H1 (cell line): ENCODE measurements around the gene LRCH3. TPM values are rescaled to one million over a fixed set of nuclear protein-coding genes. Genes with fewer than 3 reads are reported as not detected.

ENCODE experiments used
- BCL11A ChIP-seq, 2 experiments: IDR thresholded peaks; one replicate each; pipeline ENCODE4 v1.6.1; 2011; ENCODE audit warnings: low read depth in 2 of 2, low read length in 2 of 2, mild to moderate bottlenecking in 2 of 2
- CEBPB ChIP-seq: IDR thresholded peaks from 2 replicates; pipeline ENCODE4 v1.6.1; 2012; ENCODE audit warnings: low read depth, low read length
- CHD7 ChIP-seq: fragments of 300-600 bp; sonication (generic); IDR thresholded peaks from 2 replicates; pipeline ENCODE4 v1.7.1; 2012; ENCODE audit warnings: low read length, moderate library complexity, mild to moderate bottlenecking, inconsistent platforms; ENCODE audit not compliant: insufficient replicate concordance
- EGR1 ChIP-seq: IDR thresholded peaks from 2 replicates; pipeline ENCODE4 v1.6.1; 2011; ENCODE audit warnings: low read depth, low read length, borderline replicate concordance
- MAFK ChIP-seq: IDR thresholded peaks from 2 replicates; pipeline ENCODE4 v1.6.1; 2012; ENCODE audit warnings: low read depth, mild to moderate bottlenecking, improper control_type of control experiment, low read length
- POLR2A ChIP-seq, 2 experiments: IDR thresholded peaks; 1 replicate in 1 of 2; 2 replicates in 1 of 2; pipeline ENCODE4 v1.6.1; 2011; ENCODE audit warnings: low read depth in 2 of 2, low read length in 2 of 2, mild to moderate bottlenecking in 2 of 2; ENCODE audit errors: control extremely low read depth in 1 of 2
- RAD21 ChIP-seq, 2 experiments: IDR thresholded peaks in 1 of 2; conservative IDR thresholded peaks in 1 of 2; 2 replicates each; pipeline ENCODE4 v1.6.1; 2011; ENCODE audit warnings: low read depth in 2 of 2, low read length in 2 of 2, improper control_type of control experiment in 1 of 2, inconsistent platforms in 1 of 2, mild to moderate bottlenecking in 1 of 2, moderate library complexity in 1 of 2
- RNF2 ChIP-seq: fragments of 200-900, 300-1000 bp; sonication (generic); IDR thresholded peaks from 2 replicates; pipeline ENCODE4 v1.7.1; 2016; ENCODE audit warnings: borderline replicate concordance, low read depth, mild to moderate bottlenecking, antibody characterized with exemption, low read length; ENCODE audit not compliant: poor library complexity, severe bottlenecking; ENCODE audit errors: missing control alignments
- SP2 ChIP-seq: IDR thresholded peaks from 2 replicates; pipeline ENCODE4 v1.6.1; 2012; ENCODE audit warnings: mild to moderate bottlenecking, low read length, inconsistent platforms
- TCF12 ChIP-seq: IDR thresholded peaks from 2 replicates; pipeline ENCODE4 v1.6.1; 2011; ENCODE audit warnings: low read depth, mild to moderate bottlenecking, low read length
- USF2 ChIP-seq: IDR thresholded peaks from 2 replicates; pipeline ENCODE4 v1.6.1; 2011; ENCODE audit warnings: low read length, improper control_type of control experiment
- polyA plus RNA-seq, 7 experiments: library from polyadenylated mRNA; depleted of rRNA in 3 of 7; stranded (reverse) in 5 of 7; unstranded in 2 of 7; fragments of >200 nt in 5 of 7; fragments of 200-250 nt in 2 of 7; gene quantifications; 1 replicate in 5 of 7; 2 replicates in 1 of 7; 4 replicates in 1 of 7; pipeline versions ENCODE4 v1.2.1 to v1.2.3, GENCODE V29; 2011 to 2013; ENCODE audit warnings: missing spikeins in 2 of 7, mixed read lengths in 2 of 7
- total RNA-seq: library from RNA; stranded (reverse); fragmentation: NEBNext Ultra II Directional; extraction: Animal tissue kit (Norgen Biotek cat#: 25700); gene quantifications from 2 replicates; pipeline ENCODE4 v1.2.1, GENCODE V29; 2021

LRCH3 gene
- total and polyA plus RNA-seq, 2 of the 8 experiments (the other 6 are each of a cell fraction or from before 2014, with no cell fraction given), result 58.4 to 66.0 TPM

- TF ChIP-seq CHD7 (no peak), EGR1 (no peak), BCL11A (IDR thresholded peaks at IDR 0.05; ENCODE audit: low read depth in 2 of 2, low read length in 2 of 2) (no peak), SP2 (no peak), TCF12 (no peak), POLR2A (IDR thresholded peaks at IDR 0.05; ENCODE audit: control extremely low read depth in 1 of 2, low read depth in 2 of 2, low read length in 2 of 2) (no peak), CEBPB (no peak), USF2 (no peak), RAD21 (IDR thresholded peaks at IDR 0.05 in 1 of 2, conservative IDR thresholded peaks at IDR 0.05 in 1 of 2; ENCODE audit: low read depth in 2 of 2, low read length in 2 of 2) (no peak), MAFK (no peak), RNF2 (no peak)
Observed at GRCh38 chr3:197794115-197794514, 3.1 kb downstream of the LRCH3 start (continued).
